Measurements from ENCODE around the gene ZDHHC14. TPM values are rescaled to one million over a fixed set of nuclear protein-coding genes. Genes with fewer than 3 reads are reported as not detected.

Gene ZDHHC14
- total RNA-seq, 1 donor from 2014 or later, result 14.5 TPM

DNA sequence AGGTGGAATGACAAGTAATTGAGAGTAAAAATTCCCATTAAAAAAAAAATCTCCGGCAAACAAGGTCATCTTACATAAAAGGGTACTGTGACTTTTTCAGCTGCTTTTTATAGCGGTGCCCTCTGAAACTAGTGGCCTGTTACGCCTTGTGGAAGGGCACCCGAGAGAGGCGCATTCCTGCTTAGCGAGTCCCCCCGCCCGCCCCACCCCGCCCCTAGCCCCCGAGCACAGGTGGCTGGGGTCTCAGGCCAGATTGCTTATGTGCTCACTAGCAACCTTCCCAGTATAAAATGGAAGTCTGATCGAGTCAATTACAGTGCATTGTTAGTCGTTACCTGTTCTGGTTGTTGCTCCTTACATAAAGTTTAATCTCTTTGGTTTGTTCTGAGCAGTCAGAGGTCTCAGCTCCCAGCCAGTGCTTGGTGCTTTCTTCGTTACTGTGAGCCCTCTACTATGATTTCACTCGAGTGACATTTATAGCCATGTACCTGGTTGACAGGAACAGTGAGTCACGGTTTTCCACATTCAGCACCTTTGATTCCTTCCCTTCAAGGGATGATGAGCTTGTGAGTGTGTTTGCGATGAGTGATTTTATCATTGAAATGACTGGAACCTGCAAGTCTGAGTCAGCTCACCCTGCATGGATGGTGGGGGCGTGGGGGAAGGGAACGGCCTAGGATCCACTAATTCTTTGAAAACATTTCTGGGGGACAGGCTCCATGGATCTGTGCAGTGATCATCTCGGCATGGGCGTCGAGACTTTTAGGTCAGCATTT is 47.6 kb downstream of the ZDHHC14 start:
- Histone ChIP-seq H3K9me3 (no peaks in the 10 kb centered on the region), H3K27me3 (no peaks in the 10 kb centered on the region), H3K4me1 (no peaks in the 10 kb centered on the region), H3K36me3 (no peaks in the 10 kb centered on the region), H3K4me3 (no peak overlapping the region), H3K27ac (no peak overlapping the region)
- intact Hi-C loops (cut with DNase I), result no loop called here
- TF ChIP-seq, protein P1, sequence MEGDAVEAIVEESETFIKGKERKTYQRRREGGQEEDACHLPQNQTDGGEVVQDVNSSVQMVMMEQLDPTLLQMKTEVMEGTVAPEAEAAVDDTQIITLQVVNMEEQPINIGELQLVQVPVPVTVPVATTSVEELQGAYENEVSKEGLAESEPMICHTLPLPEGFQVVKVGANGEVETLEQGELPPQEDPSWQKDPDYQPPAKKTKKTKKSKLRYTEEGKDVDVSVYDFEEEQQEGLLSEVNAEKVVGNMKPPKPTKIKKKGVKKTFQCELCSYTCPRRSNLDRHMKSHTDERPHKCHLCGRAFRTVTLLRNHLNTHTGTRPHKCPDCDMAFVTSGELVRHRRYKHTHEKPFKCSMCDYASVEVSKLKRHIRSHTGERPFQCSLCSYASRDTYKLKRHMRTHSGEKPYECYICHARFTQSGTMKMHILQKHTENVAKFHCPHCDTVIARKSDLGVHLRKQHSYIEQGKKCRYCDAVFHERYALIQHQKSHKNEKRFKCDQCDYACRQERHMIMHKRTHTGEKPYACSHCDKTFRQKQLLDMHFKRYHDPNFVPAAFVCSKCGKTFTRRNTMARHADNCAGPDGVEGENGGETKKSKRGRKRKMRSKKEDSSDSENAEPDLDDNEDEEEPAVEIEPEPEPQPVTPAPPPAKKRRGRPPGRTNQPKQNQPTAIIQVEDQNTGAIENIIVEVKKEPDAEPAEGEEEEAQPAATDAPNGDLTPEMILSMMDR (IDR thresholded peaks at IDR 0.05), result no peak
- no peak for DNase-seq (ENCODE audit: low spot score in 2 of 2)

DNA sequence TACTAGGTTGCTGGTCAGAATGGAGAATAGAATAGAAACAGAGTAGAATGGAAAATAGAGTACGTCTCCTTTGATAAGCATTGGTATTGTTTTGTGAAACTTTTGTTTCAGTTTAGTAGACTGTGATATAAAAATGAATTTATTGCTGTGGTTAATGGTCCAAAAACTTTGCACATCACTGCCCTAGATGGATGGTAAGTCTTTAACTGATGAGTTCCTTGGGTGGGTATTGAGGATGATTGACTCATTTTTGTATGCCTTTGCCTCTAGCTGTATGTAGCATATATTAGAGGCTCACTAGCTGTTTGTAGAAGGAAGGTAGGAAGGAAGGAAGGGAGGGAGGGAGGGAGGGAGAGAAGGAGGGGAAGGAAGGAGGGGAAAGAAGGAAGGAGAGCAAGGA is 48.3 kb downstream of the ZDHHC14 start:
- no peaks in the 10 kb centered on the region for H3K36me3 ChIP-seq
- no peak overlapping the region for H3K27ac ChIP-seq
- TF ChIP-seq, protein P1 (IDR thresholded peaks at IDR 0.05), result no peak
- H3K9me3 ChIP-seq, result no peaks in the 10 kb centered on the region
- intact Hi-C loops (cut with DNase I), result no loop called here
- DNase-seq (ENCODE audit: low spot score in 2 of 2), result no peak
- H3K4me1 ChIP-seq, result no peaks in the 10 kb centered on the region
- H3K27me3 ChIP-seq, result no peaks in the 10 kb centered on the region
- no peak overlapping the region for H3K4me3 ChIP-seq

DNA sequence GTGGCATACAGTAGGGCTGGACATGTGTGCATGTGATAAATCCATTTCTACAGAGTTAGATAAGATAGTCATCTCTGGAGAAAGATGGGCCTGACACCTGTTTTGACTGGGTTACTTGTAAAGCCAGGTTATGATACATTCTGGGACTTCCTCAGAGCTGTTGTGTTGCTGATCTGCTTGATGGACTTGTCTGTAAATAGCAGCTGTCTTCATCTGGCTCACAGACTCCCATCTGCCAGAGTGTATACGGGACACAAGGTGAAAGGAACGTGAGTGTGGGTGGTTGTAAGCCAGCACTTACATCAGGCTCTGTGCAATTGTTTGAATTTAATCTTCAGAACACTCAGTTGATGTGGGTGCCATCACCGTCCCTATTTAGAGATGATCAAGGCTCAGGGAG is 49.8 kb downstream of the ZDHHC14 start:
- Histone ChIP-seq H3K36me3 (no peaks in the 10 kb centered on the region), H3K27me3 (no peaks in the 10 kb centered on the region), H3K9me3 (no peaks in the 10 kb centered on the region), H3K4me3 (no peak overlapping the region), H3K4me1 (no peaks in the 10 kb centered on the region), H3K27ac (no peak overlapping the region)
- TF ChIP-seq, protein P1 (IDR thresholded peaks at IDR 0.05), result no peak
- DNase-seq (ENCODE audit: low spot score in 2 of 2), result no peak
- intact Hi-C loops (cut with DNase I), result no loop called here

DNA sequence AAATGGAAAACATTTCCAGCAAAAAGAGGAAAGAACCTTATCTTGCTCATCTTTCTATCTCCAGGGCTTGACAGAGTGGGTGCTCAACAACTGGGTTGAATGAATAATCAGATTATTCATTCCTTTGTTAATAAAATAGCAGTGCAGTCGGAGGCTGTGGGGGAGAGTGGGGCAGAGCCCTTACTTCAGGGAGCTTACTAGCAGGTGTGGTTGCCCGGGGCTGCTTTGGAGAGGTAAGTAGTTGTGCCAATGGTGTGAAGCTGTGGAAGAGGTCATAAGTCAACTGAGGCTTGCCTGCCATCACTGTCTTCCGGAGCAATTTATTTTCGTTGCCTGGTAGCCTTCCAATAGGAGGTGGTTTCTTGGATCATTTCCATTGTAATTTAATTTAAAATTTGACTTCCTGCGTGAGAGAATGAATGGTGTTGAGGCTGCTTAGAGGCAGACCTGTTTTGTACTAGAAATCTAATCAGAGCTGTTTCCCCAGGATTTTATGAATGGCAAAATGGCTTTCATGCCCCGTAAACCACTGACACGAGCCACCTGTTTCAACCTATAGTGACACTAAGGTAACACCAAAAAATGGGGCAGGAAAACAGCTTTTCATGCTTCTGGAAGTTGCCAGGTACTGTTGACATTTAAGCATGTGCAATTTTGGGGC is 51.4 kb downstream of the ZDHHC14 start:
- TF ChIP-seq, protein P1 (IDR thresholded peaks at IDR 0.05), result no peak
- Histone ChIP-seq H3K27ac (no peak overlapping the region), H3K4me1 (peaks cover 0 to 2% of the 10 kb centered on the region in 2 donors), H3K27me3 (no peaks in the 10 kb centered on the region), H3K36me3 (no peaks in the 10 kb centered on the region), H3K4me3 (no peak overlapping the region), H3K9me3 (no peaks in the 10 kb centered on the region)
- intact Hi-C loops (cut with DNase I), result no loop called here
- no peak for DNase-seq (ENCODE audit: low spot score in 2 of 2)

DNA sequence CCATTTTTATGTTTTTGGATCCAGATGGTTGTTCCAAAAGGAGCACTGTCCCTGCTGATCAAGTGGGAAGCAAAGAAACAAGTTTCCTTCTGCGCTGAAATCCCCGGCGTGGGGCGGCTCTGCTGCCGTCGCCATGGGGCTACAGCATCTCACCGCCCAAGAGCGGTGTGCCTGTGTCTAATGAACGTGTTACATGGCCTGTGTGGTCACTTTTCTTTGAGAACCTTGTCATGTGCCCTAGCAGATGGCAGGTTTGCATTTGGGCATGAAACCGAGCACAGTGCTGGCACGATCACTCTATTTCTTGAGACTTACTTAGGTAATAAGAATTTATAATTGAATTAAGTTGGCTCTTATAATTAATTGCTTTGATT is 51.9 kb downstream of the ZDHHC14 start:
- TF ChIP-seq, protein P1 (IDR thresholded peaks at IDR 0.05), result no peak
- no peak overlapping the region for H3K4me3 ChIP-seq
- H3K9me3 ChIP-seq, result no peaks in the 10 kb centered on the region
- no peak overlapping the region for H3K27ac ChIP-seq
- DNase-seq (ENCODE audit: low spot score in 2 of 2), result no peak
- H3K27me3 ChIP-seq, result no peaks in the 10 kb centered on the region
- intact Hi-C loops (cut with DNase I), result no loop called here
- peaks cover 0 to 2% of the 10 kb centered on the region in 2 donors for H3K4me1 ChIP-seq
- H3K36me3 ChIP-seq, result no peaks in the 10 kb centered on the region

All from ascending aorta (tissue), 2 donors.